DND-41 (cell line): ENCODE measurements around the gene TMEM200C.

ENCODE experiments used
- ATAC-seq: fragments of 200-7000 bp; cut with Tn5 transposase; 3 replicates; pipeline ENCODE4 v1.9.1; 2021; ENCODE audit warnings: low read depth; ENCODE audit not compliant: insufficient read depth
- DNase-seq: peaks from one replicate; pipeline ENCODE4 v3.0.0-alpha.2; 2020
- H2AFZ ChIP-seq: 2 replicates; pipeline ENCODE4 v1.6.0; 2012; ENCODE audit warnings: low read depth, low read length
- H3K27ac ChIP-seq: 2 replicates; pipeline ENCODE4 v1.5.1; 2012; ENCODE audit warnings: low read length, inconsistent platforms
- H3K27me3 ChIP-seq: fragments of 200-600 bp; sonication (generic); 2 replicates; pipeline ENCODE4 v1.6.0; 2012; ENCODE audit warnings: low read length, mild to moderate bottlenecking, inconsistent platforms; ENCODE audit not compliant: insufficient read depth, poor library complexity
- H3K36me3 ChIP-seq: 2 replicates; pipeline ENCODE4 v1.5.1; 2012; ENCODE audit warnings: low read length, inconsistent platforms; ENCODE audit not compliant: insufficient read depth
- H3K4me1 ChIP-seq: 2 replicates; pipeline ENCODE4 v1.5.1; 2012; ENCODE audit warnings: mild to moderate bottlenecking, low read length; ENCODE audit not compliant: insufficient read depth
- H3K4me2 ChIP-seq: 2 replicates; pipeline ENCODE4 v1.6.0; 2012; ENCODE audit warnings: mild to moderate bottlenecking, moderate library complexity, low read length, inconsistent platforms; ENCODE audit not compliant: insufficient read depth
- H3K4me3 ChIP-seq, 2 experiments: fragments of 200-600 bp in 1 of 2; shearing (Covaris generic) in 1 of 2; 2 replicates each; pipeline ENCODE4 v1.5.1; 2012 to 2016; ENCODE audit warnings: inconsistent platforms in 2 of 2, low read length in 2 of 2, mild to moderate bottlenecking in 2 of 2, low read depth in 1 of 2, moderate library complexity in 1 of 2
- H3K79me2 ChIP-seq: 2 replicates; pipeline ENCODE4 v1.6.0; 2012; ENCODE audit warnings: low read length, inconsistent platforms; ENCODE audit not compliant: insufficient read depth
- H3K9ac ChIP-seq: 2 replicates; pipeline ENCODE4 v1.6.0; 2012; ENCODE audit warnings: low read depth, mild to moderate bottlenecking, inconsistent platforms, low read length, moderate library complexity
- H3K9me3 ChIP-seq: 2 replicates; pipeline ENCODE4 v1.5.1; 2012; ENCODE audit warnings: low read length, moderate library complexity, mild to moderate bottlenecking, inconsistent platforms; ENCODE audit not compliant: insufficient read depth, severe bottlenecking
- H4K20me1 ChIP-seq: 2 replicates; pipeline ENCODE4 v1.6.0; 2012; ENCODE audit warnings: low read length; ENCODE audit not compliant: insufficient read depth
- CTCF ChIP-seq: IDR thresholded peaks from 2 replicates; pipeline ENCODE4 v1.5.1; 2012; ENCODE audit warnings: borderline replicate concordance, low read length, moderate library complexity, mild to moderate bottlenecking; ENCODE audit not compliant: poor library complexity, severe bottlenecking; ENCODE audit errors: extremely low read depth
- EZH2 ChIP-seq: IDR thresholded peaks from 3 replicates; pipeline ENCODE4 v1.6.1; 2012; ENCODE audit warnings: borderline replicate concordance, low read depth, mild to moderate bottlenecking, moderate library complexity, low read length, inconsistent platforms; ENCODE audit not compliant: severe bottlenecking

Gene TMEM200C

DNA sequence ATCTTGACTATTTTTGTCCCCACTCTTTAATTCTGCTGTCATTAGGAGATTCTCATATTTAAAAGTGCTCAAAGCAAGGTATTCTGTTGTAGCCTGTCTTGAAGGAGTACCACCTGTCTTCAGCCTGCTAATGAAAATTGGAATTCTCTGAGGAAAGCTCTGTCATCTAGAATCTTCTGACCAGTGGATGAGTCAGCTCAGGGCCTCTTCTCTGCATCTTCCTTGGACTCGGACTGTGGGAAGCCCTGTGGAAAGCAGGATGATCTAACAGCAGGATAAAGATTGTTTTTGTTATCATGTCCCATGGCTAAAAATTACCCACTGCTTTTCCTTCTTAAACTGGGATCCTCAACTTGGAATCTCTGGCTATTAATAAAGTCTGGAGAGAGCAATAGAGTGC is 18.7 kb upstream of the TMEM200C start:
- TF ChIP-seq CTCF (no peak), EZH2 (no peak)
- Histone ChIP-seq H3K9me3 (no peaks in the 10 kb centered on the region), H3K4me2 (no peak overlapping the region), H4K20me1 (no peaks in the 10 kb centered on the region), H3K4me3 (no peak overlapping the region), H3K79me2 (no peaks in the 10 kb centered on the region), H3K9ac (no peak overlapping the region), H2AFZ (no peak overlapping the region), H3K4me1 (no peaks in the 10 kb centered on the region), H3K27me3 (no peaks in the 10 kb centered on the region), H3K27ac (no peak overlapping the region), H3K36me3 (no peaks in the 10 kb centered on the region)
- ATAC-seq (no peak), DNase-seq (no peak)

DNA sequence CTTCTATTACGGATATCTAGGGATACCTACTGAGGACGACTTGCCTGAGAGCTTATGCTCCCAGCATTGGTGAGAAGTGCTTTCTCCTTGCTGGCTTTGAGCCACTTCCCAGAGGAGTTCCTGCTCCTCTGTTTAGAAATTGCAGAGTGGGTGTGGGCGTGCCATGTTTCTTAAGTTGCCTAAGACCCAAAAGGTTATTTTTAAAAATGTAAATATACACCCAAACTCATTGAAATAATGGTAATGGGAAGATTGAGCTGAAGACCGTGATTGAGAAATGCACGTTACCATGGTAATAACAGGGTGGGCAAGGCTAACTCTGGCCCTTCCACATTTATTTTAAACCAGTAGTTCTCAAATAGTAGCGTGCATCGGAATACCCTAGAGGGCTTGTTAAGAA is 17.2 kb upstream of the TMEM200C start:
- H3K4me2 ChIP-seq = no peak overlapping the region
- no peak overlapping the region for H3K4me3 ChIP-seq
- H2AFZ ChIP-seq = no peak overlapping the region
- no peaks in the 10 kb centered on the region for H3K27me3 ChIP-seq
- no peaks in the 10 kb centered on the region for H3K36me3 ChIP-seq
- no peak overlapping the region for H3K27ac ChIP-seq
- no peaks in the 10 kb centered on the region for H3K4me1 ChIP-seq
- no peak for ATAC-seq
- no peaks in the 10 kb centered on the region for H4K20me1 ChIP-seq
- no peaks in the 10 kb centered on the region for H3K79me2 ChIP-seq
- DNase-seq = no peak
- no peak overlapping the region for H3K9ac ChIP-seq
- TF ChIP-seq EZH2 = no peak
- TF ChIP-seq CTCF = no peak
- H3K9me3 ChIP-seq = no peaks in the 10 kb centered on the region

GRCh38 chr18:5909125-5909524 is 13.8 kb upstream of the TMEM200C start:
- ATAC-seq (no peak), DNase-seq (no peak)
- no peaks in the 10 kb centered on the region for H3K4me1 ChIP-seq
- H3K27ac ChIP-seq = no peak overlapping the region
- H4K20me1 ChIP-seq = no peaks in the 10 kb centered on the region
- H3K9me3 ChIP-seq = no peaks in the 10 kb centered on the region
- no peaks in the 10 kb centered on the region for H3K27me3 ChIP-seq
- H3K4me2 ChIP-seq = no peak overlapping the region
- no peaks in the 10 kb centered on the region for H3K79me2 ChIP-seq
- no peak overlapping the region for H2AFZ ChIP-seq
- TF ChIP-seq EZH2 = no peak
- TF ChIP-seq CTCF = no peak
- H3K36me3 ChIP-seq = no peaks in the 10 kb centered on the region
- no peak overlapping the region for H3K4me3 ChIP-seq
- H3K9ac ChIP-seq = no peak overlapping the region

- H3K9ac ChIP-seq = no peak overlapping the region
Observed at GRCh38 chr18:5903386-5903785, 8.1 kb upstream of the TMEM200C start.

More at GRCh38 chr18:5903386-5903785, 8.1 kb upstream of the TMEM200C start:
- Histone ChIP-seq H3K36me3 (no peaks in the 10 kb centered on the region), H2AFZ (no peak overlapping the region), H3K4me2 (no peak overlapping the region), H3K79me2 (no peaks in the 10 kb centered on the region), H4K20me1 (no peaks in the 10 kb centered on the region), H3K27me3 (no peaks in the 10 kb centered on the region), H3K27ac (no peak overlapping the region), H3K9me3 (no peaks in the 10 kb centered on the region), H3K4me1 (no peaks in the 10 kb centered on the region), H3K4me3 (no peak overlapping the region)
- ATAC-seq (no peak), DNase-seq (no peak)
- TF ChIP-seq CTCF = no peak
- TF ChIP-seq EZH2 = no peak
